Activated T-helper 2 cell treated with anti-CD3 and anti-CD28 coated beads, Interferon-gamma antibody, Interleukin-2, Interleukin-4, amounts not matched to agents 10 μg/mL and 5 μg/mL and 100 μg/mL, durations not matched to agents 14 hours and 24 hours and 36 hours (primary cell): Measurements from ENCODE around the gene KRTAP4-16. TPM values are rescaled to one million over a fixed set of nuclear protein-coding genes. Genes with fewer than 3 reads are reported as not detected.
"Not testable (repeated sequence)": the region's sequence is repeated elsewhere in the genome, so short reads cannot be mapped to it uniquely, and the experiment has no call there.

Experiments
- DNase-seq: peaks from one replicate; pipeline ENCODE4 v3.0.0; 2021; ENCODE audit warnings: low spot score
- H3K27ac Mint-ChIP-seq: one replicate; pipeline ENCODE4 v1.8.0; 2021; ENCODE audit warnings: mixed read lengths
- H3K27me3 Mint-ChIP-seq: one replicate; pipeline ENCODE4 v1.8.0; 2021; ENCODE audit warnings: low read depth, mixed read lengths
- H3K36me3 Mint-ChIP-seq: one replicate; pipeline ENCODE4 v1.8.0; 2021; ENCODE audit warnings: low read depth, mixed read lengths
- H3K4me1 Mint-ChIP-seq: one replicate; pipeline ENCODE4 v1.8.0; 2021; ENCODE audit warnings: low read depth, mixed read lengths
- H3K4me3 Mint-ChIP-seq: one replicate; pipeline ENCODE4 v1.8.0; 2021; ENCODE audit warnings: low read depth, mild to moderate bottlenecking, moderate library complexity, mixed read lengths
- H3K9me3 Mint-ChIP-seq: one replicate; pipeline ENCODE4 v1.8.0; 2021; ENCODE audit warnings: mixed read lengths
- intact Hi-C: fragments of 100-400 bp; cut with micrococcal nuclease; formaldehyde crosslinking; loops from one replicate; pipeline ENCODE4 v1.15.1; 2023
- total RNA-seq: library from RNA; stranded (reverse); gene quantifications from 2 replicates; pipeline ENCODE4 v1.2.3, GENCODE V29; 2022

Gene KRTAP4-16
- total RNA-seq, 1 donor from 2014 or later = not detected

- no peak for DNase-seq
- H3K27ac Mint-ChIP-seq = no peak overlapping the region
- no peaks in the 10 kb centered on the region for H3K4me1 Mint-ChIP-seq
- no peaks in the 10 kb centered on the region for H3K36me3 Mint-ChIP-seq
- intact Hi-C loops = no loop called here
- no peak overlapping the region for H3K4me3 Mint-ChIP-seq
- no peaks in the 10 kb centered on the region for H3K9me3 Mint-ChIP-seq
- H3K27me3 Mint-ChIP-seq = peaks cover 4% of the 10 kb centered on the region
Observed at GRCh38 chr17:41131979-41132378, 30.0 kb upstream of the KRTAP4-16 start.

- Mint-ChIP-seq H3K4me3 (no peak overlapping the region), H3K36me3 (no peaks in the 10 kb centered on the region), H3K27me3 (peaks cover 17% of the 10 kb centered on the region), H3K4me1 (no peaks in the 10 kb centered on the region), H3K9me3 (no peaks in the 10 kb centered on the region), H3K27ac (no peak overlapping the region)
- no peak for DNase-seq
- intact Hi-C loops = no loop called here
Observed at GRCh38 chr17:41127371-41127770, 25.4 kb upstream of the KRTAP4-16 start.

GRCh38 chr17:41126412-41126811 is 24.4 kb upstream of the KRTAP4-16 start:
- Mint-ChIP-seq H3K36me3 (no peaks in the 10 kb centered on the region), H3K4me3 (no peak overlapping the region), H3K4me1 (no peaks in the 10 kb centered on the region), H3K27ac (no peak overlapping the region), H3K27me3 (peaks cover 14% of the 10 kb centered on the region), H3K9me3 (no peaks in the 10 kb centered on the region)
- intact Hi-C loops = no loop called here
- no peak for DNase-seq

GRCh38 chr17:41125064-41125463 is 23.1 kb upstream of the KRTAP4-16 start:
- Mint-ChIP-seq H3K4me3 (no peak overlapping the region), H3K36me3 (no peaks in the 10 kb centered on the region), H3K4me1 (peaks cover 2% of the 10 kb centered on the region), H3K27ac (no peak overlapping the region), H3K27me3 (peaks cover 16% of the 10 kb centered on the region), H3K9me3 (no peaks in the 10 kb centered on the region)
- intact Hi-C loops = no loop called here
- no peak for DNase-seq

GRCh38 chr17:41123991-41124371 is 22.0 kb upstream of the KRTAP4-16 start, which contains the start of gene KRTAP4-12:
Gene KRTAP4-12 (minus strand): TSS chr17:41124182. CDS start chr17:41124122, 60 bp downstream.
- H3K4me3 Mint-ChIP-seq, H3K4me1 Mint-ChIP-seq, intact Hi-C loops, DNase-seq, H3K36me3 Mint-ChIP-seq, H3K9me3 Mint-ChIP-seq, H3K27ac Mint-ChIP-seq: not testable (repeated sequence)
- H3K27me3 Mint-ChIP-seq = peaks cover 14% of the 10 kb centered on the region

- peaks cover 14% of the 10 kb centered on the region for H3K27me3 Mint-ChIP-seq
- H3K4me1 Mint-ChIP-seq, H3K36me3 Mint-ChIP-seq, H3K9me3 Mint-ChIP-seq, DNase-seq, intact Hi-C loops, H3K4me3 Mint-ChIP-seq, H3K27ac Mint-ChIP-seq: not testable (repeated sequence)
Observed at GRCh38 chr17:41123292-41123990, 21.4 kb upstream of the KRTAP4-16 start.

GRCh38 chr17:41121742-41122141 is 19.7 kb upstream of the KRTAP4-16 start:
- DNase-seq = no peak
- H3K9me3 Mint-ChIP-seq = no peaks in the 10 kb centered on the region
- peaks cover 14% of the 10 kb centered on the region for H3K27me3 Mint-ChIP-seq
- H3K4me1 Mint-ChIP-seq = peaks cover 3% of the 10 kb centered on the region
- no peak overlapping the region for H3K27ac Mint-ChIP-seq
- no peaks in the 10 kb centered on the region for H3K36me3 Mint-ChIP-seq
- intact Hi-C loops = no loop called here
- no peak overlapping the region for H3K4me3 Mint-ChIP-seq

GRCh38 chr17:41119696-41120690 is 18.0 kb upstream of the KRTAP4-16 start:
- intact Hi-C loops, H3K4me1 Mint-ChIP-seq, H3K36me3 Mint-ChIP-seq, DNase-seq, H3K9me3 Mint-ChIP-seq, H3K4me3 Mint-ChIP-seq, H3K27ac Mint-ChIP-seq: not testable (repeated sequence)
- peaks cover 11% of the 10 kb centered on the region for H3K27me3 Mint-ChIP-seq

GRCh38 chr17:41118721-41119120 is 16.7 kb upstream of the KRTAP4-16 start:
- Mint-ChIP-seq H3K9me3 (no peaks in the 10 kb centered on the region), H3K4me3 (no peak overlapping the region), H3K36me3 (no peaks in the 10 kb centered on the region), H3K27me3 (peaks cover 7% of the 10 kb centered on the region), H3K4me1 (peaks cover 3% of the 10 kb centered on the region), H3K27ac (no peak overlapping the region)
- DNase-seq = no peak
- intact Hi-C loops = no loop called here

GRCh38 chr17:41117846-41118386 is 15.9 kb upstream of the KRTAP4-16 start, which contains the start of gene KRTAP4-11:
Gene KRTAP4-11 (minus strand): TSS chr17:41118373. CDS start chr17:41118315, 58 bp downstream.
- H3K9me3 Mint-ChIP-seq, H3K4me1 Mint-ChIP-seq, DNase-seq, H3K4me3 Mint-ChIP-seq, H3K27me3 Mint-ChIP-seq, H3K36me3 Mint-ChIP-seq, intact Hi-C loops, H3K27ac Mint-ChIP-seq: not testable (repeated sequence)

- peaks cover 2% of the 10 kb centered on the region for H3K9me3 Mint-ChIP-seq
- H3K4me1 Mint-ChIP-seq = peaks cover 3% of the 10 kb centered on the region
- H3K4me3 Mint-ChIP-seq = no peak overlapping the region
- intact Hi-C loops = no loop called here
- H3K36me3 Mint-ChIP-seq = no peaks in the 10 kb centered on the region
- H3K27ac Mint-ChIP-seq = no peak overlapping the region
- H3K27me3 Mint-ChIP-seq = peaks cover 1% of the 10 kb centered on the region
- no peak for DNase-seq
Observed at GRCh38 chr17:41116297-41116696, 14.3 kb upstream of the KRTAP4-16 start.

- Mint-ChIP-seq H3K9me3 (peaks cover 6% of the 10 kb centered on the region), H3K4me3 (no peak overlapping the region), H3K36me3 (no peaks in the 10 kb centered on the region), H3K27ac (no peak overlapping the region), H3K27me3 (peaks cover 5% of the 10 kb centered on the region), H3K4me1 (no peaks in the 10 kb centered on the region)
- DNase-seq = no peak
- intact Hi-C loops = no loop called here
Observed at GRCh38 chr17:41111151-41111885, 9.3 kb upstream of the KRTAP4-16 start.
